ENCODE measurements around the gene MCU.
"Not testable (repeated sequence)": the region's sequence is repeated elsewhere in the genome, so short reads cannot be mapped to it uniquely, and the experiment has no call there.

The MCU gene

GRCh38 chr10:72899545-72899944 lies 207.6 kb downstream of the MCU start:
- Histone ChIP-seq H3K36me3 (ENCODE audit: control insufficient read depth, insufficient read depth, low read length) (no peaks in the 10 kb centered on the region), H3K9ac (ENCODE audit: low read length) (no peak overlapping the region), H3K4me3 (ENCODE audit: low read depth, low read length) (no peak overlapping the region), H3K4me1 (ENCODE audit: control insufficient read depth, insufficient read depth, low read length) (no peaks in the 10 kb centered on the region), H3K27me3 (ENCODE audit: control insufficient read depth, insufficient read depth, low read length) (no peaks in the 10 kb centered on the region), H3K9me3 (ENCODE audit: control insufficient read depth, insufficient read depth, low read depth, low read length) (peaks cover 8% of the 10 kb centered on the region), H3K27ac (ENCODE audit: low read depth, low read length) (no peak overlapping the region)

GRCh38 chr10:72903941-72904446 lies 212.1 kb downstream of the MCU start:
- not testable (repeated sequence) for H3K27ac ChIP-seq (ENCODE audit: low read depth, low read length); H3K27me3 ChIP-seq (ENCODE audit: control insufficient read depth, insufficient read depth, low read length); H3K9me3 ChIP-seq (ENCODE audit: control insufficient read depth, insufficient read depth, low read depth, low read length); H3K4me1 ChIP-seq (ENCODE audit: control insufficient read depth, insufficient read depth, low read length); H3K4me3 ChIP-seq (ENCODE audit: low read depth, low read length); H3K36me3 ChIP-seq (ENCODE audit: control insufficient read depth, insufficient read depth, low read length); H3K9ac ChIP-seq (ENCODE audit: low read length)

- H3K4me1 ChIP-seq (ENCODE audit: control insufficient read depth, insufficient read depth, low read length) = no peaks in the 10 kb centered on the region
- no peaks in the 10 kb centered on the region for H3K36me3 ChIP-seq (ENCODE audit: control insufficient read depth, insufficient read depth, low read length)
- no peak overlapping the region for H3K27ac ChIP-seq (ENCODE audit: low read depth, low read length)
- no peak overlapping the region for H3K9ac ChIP-seq (ENCODE audit: low read length)
- no peak overlapping the region for H3K4me3 ChIP-seq (ENCODE audit: low read depth, low read length)
- H3K27me3 ChIP-seq (ENCODE audit: control insufficient read depth, insufficient read depth, low read length) = no peaks in the 10 kb centered on the region
- peaks cover 8% of the 10 kb centered on the region for H3K9me3 ChIP-seq (ENCODE audit: control insufficient read depth, insufficient read depth, low read depth, low read length)
Observed at GRCh38 chr10:72904806-72905205, 212.9 kb downstream of the MCU start.

GRCh38 chr10:72906446-72906845 lies 214.5 kb downstream of the MCU start:
- H3K4me1 ChIP-seq (ENCODE audit: control insufficient read depth, insufficient read depth, low read length) = no peaks in the 10 kb centered on the region
- H3K27me3 ChIP-seq (ENCODE audit: control insufficient read depth, insufficient read depth, low read length) = no peaks in the 10 kb centered on the region
- H3K4me3 ChIP-seq (ENCODE audit: low read depth, low read length) = no peak overlapping the region
- H3K36me3 ChIP-seq (ENCODE audit: control insufficient read depth, insufficient read depth, low read length) = no peaks in the 10 kb centered on the region
- peaks cover 8% of the 10 kb centered on the region for H3K9me3 ChIP-seq (ENCODE audit: control insufficient read depth, insufficient read depth, low read depth, low read length)
- H3K9ac ChIP-seq (ENCODE audit: low read length) = no peak overlapping the region
- no peak overlapping the region for H3K27ac ChIP-seq (ENCODE audit: low read depth, low read length)

- Histone ChIP-seq H3K4me1 (ENCODE audit: control insufficient read depth, insufficient read depth, low read length) (peaks cover 8% of the 10 kb centered on the region), H3K4me3 (ENCODE audit: low read depth, low read length) (no peak overlapping the region), H3K27me3 (ENCODE audit: control insufficient read depth, insufficient read depth, low read length) (no peaks in the 10 kb centered on the region)
Observed at GRCh38 chr10:72910705-72911104, 218.8 kb downstream of the MCU start.

GRCh38 chr10:72911758-72912157 lies 219.8 kb downstream of the MCU start:
- no peaks in the 10 kb centered on the region for H3K9me3 ChIP-seq (ENCODE audit: control insufficient read depth, insufficient read depth, low read depth, low read length)
- no peaks in the 10 kb centered on the region for H3K27me3 ChIP-seq (ENCODE audit: control insufficient read depth, insufficient read depth, low read length)
- no peak overlapping the region for H3K9ac ChIP-seq (ENCODE audit: low read length)
- H3K4me1 ChIP-seq (ENCODE audit: control insufficient read depth, insufficient read depth, low read length) = peaks cover 8% of the 10 kb centered on the region
- no peak overlapping the region for H3K4me3 ChIP-seq (ENCODE audit: low read depth, low read length)
- no peak overlapping the region for H3K27ac ChIP-seq (ENCODE audit: low read depth, low read length)
- no peaks in the 10 kb centered on the region for H3K36me3 ChIP-seq (ENCODE audit: control insufficient read depth, insufficient read depth, low read length)

More at GRCh38 chr10:72910705-72911104, 218.8 kb downstream of the MCU start:
- Histone ChIP-seq H3K9ac (ENCODE audit: low read length) (no peak overlapping the region), H3K27ac (ENCODE audit: low read depth, low read length) (no peak overlapping the region), H3K9me3 (ENCODE audit: control insufficient read depth, insufficient read depth, low read depth, low read length) (no peaks in the 10 kb centered on the region), H3K36me3 (ENCODE audit: control insufficient read depth, insufficient read depth, low read length) (no peaks in the 10 kb centered on the region)

GRCh38 chr10:72912736-72913135 lies 220.8 kb downstream of the MCU start:
- no peak overlapping the region for H3K9ac ChIP-seq (ENCODE audit: low read length)
- no peaks in the 10 kb centered on the region for H3K27me3 ChIP-seq (ENCODE audit: control insufficient read depth, insufficient read depth, low read length)
- H3K4me1 ChIP-seq (ENCODE audit: control insufficient read depth, insufficient read depth, low read length) = peaks cover 8% of the 10 kb centered on the region
- H3K4me3 ChIP-seq (ENCODE audit: low read depth, low read length) = no peak overlapping the region
- no peaks in the 10 kb centered on the region for H3K36me3 ChIP-seq (ENCODE audit: control insufficient read depth, insufficient read depth, low read length)
- no peaks in the 10 kb centered on the region for H3K9me3 ChIP-seq (ENCODE audit: control insufficient read depth, insufficient read depth, low read depth, low read length)
- no peak overlapping the region for H3K27ac ChIP-seq (ENCODE audit: low read depth, low read length)

GRCh38 chr10:72913287-72913686 lies 221.3 kb downstream of the MCU start:
- H3K9ac ChIP-seq (ENCODE audit: low read length) = no peak overlapping the region
- no peaks in the 10 kb centered on the region for H3K27me3 ChIP-seq (ENCODE audit: control insufficient read depth, insufficient read depth, low read length)
- H3K36me3 ChIP-seq (ENCODE audit: control insufficient read depth, insufficient read depth, low read length) = no peaks in the 10 kb centered on the region
- no peak overlapping the region for H3K27ac ChIP-seq (ENCODE audit: low read depth, low read length)
- H3K9me3 ChIP-seq (ENCODE audit: control insufficient read depth, insufficient read depth, low read depth, low read length) = no peaks in the 10 kb centered on the region
- no peak overlapping the region for H3K4me3 ChIP-seq (ENCODE audit: low read depth, low read length)
- H3K4me1 ChIP-seq (ENCODE audit: control insufficient read depth, insufficient read depth, low read length) = peaks cover 8% of the 10 kb centered on the region

GRCh38 chr10:72917201-72917600 lies 225.3 kb downstream of the MCU start:
- not testable (repeated sequence) for H3K36me3 ChIP-seq (ENCODE audit: control insufficient read depth, insufficient read depth, low read length); H3K9ac ChIP-seq (ENCODE audit: low read length); H3K27ac ChIP-seq (ENCODE audit: low read depth, low read length); H3K4me1 ChIP-seq (ENCODE audit: control insufficient read depth, insufficient read depth, low read length); H3K27me3 ChIP-seq (ENCODE audit: control insufficient read depth, insufficient read depth, low read length); H3K4me3 ChIP-seq (ENCODE audit: low read depth, low read length); H3K9me3 ChIP-seq (ENCODE audit: control insufficient read depth, insufficient read depth, low read depth, low read length)

- H3K27me3 ChIP-seq (ENCODE audit: control insufficient read depth, insufficient read depth, low read length); H3K4me1 ChIP-seq (ENCODE audit: control insufficient read depth, insufficient read depth, low read length); H3K4me3 ChIP-seq (ENCODE audit: low read depth, low read length); H3K36me3 ChIP-seq (ENCODE audit: control insufficient read depth, insufficient read depth, low read length); H3K27ac ChIP-seq (ENCODE audit: low read depth, low read length); H3K9me3 ChIP-seq (ENCODE audit: control insufficient read depth, insufficient read depth, low read depth, low read length); H3K9ac ChIP-seq (ENCODE audit: low read length): not testable (repeated sequence)
Observed at GRCh38 chr10:72917803-72918332, 225.9 kb downstream of the MCU start.

GRCh38 chr10:72918352-72918751 lies 226.4 kb downstream of the MCU start:
- H3K36me3 ChIP-seq (ENCODE audit: control insufficient read depth, insufficient read depth, low read length) = no peaks in the 10 kb centered on the region
- no peak overlapping the region for H3K27ac ChIP-seq (ENCODE audit: low read depth, low read length)
- no peak overlapping the region for H3K9ac ChIP-seq (ENCODE audit: low read length)
- H3K9me3 ChIP-seq (ENCODE audit: control insufficient read depth, insufficient read depth, low read depth, low read length) = 0 out of 2 replicates have a peak, but pooled peaks cover 3% of the 10 kb centered on the region
- H3K4me1 ChIP-seq (ENCODE audit: control insufficient read depth, insufficient read depth, low read length) = no peaks in the 10 kb centered on the region
- no peaks in the 10 kb centered on the region for H3K27me3 ChIP-seq (ENCODE audit: control insufficient read depth, insufficient read depth, low read length)
- no peak overlapping the region for H3K4me3 ChIP-seq (ENCODE audit: low read depth, low read length)

All from HUES6 (cell line).